OCI-LY3 (cell line): Measurements from ENCODE around the gene ACOX3.

Experiments used
- H2AFZ ChIP-seq: fragments of 200-600, 300-600 bp; shearing (Covaris generic); 2 replicates; pipeline ENCODE4 v1.6.0; 2014; ENCODE audit warnings: antibody characterized with exemption, low read depth, low read length
- H3K27ac ChIP-seq: fragments of 200-600, 300-600 bp; sonication (generic); 2 replicates; pipeline ENCODE4 v1.5.1; 2014; ENCODE audit warnings: mild to moderate bottlenecking, low read length, moderate library complexity, mixed read lengths
- H3K27me3 ChIP-seq: fragments of 200-600, 300-600 bp; sonication (generic); 2 replicates; pipeline ENCODE4 v1.6.1; 2014; ENCODE audit warnings: low read depth, low read length, mixed read lengths
- H3K36me3 ChIP-seq: fragments of 200-600, 300-600 bp; sonication (generic); replicated peaks from 2 replicates; pipeline ENCODE3; 2014; ENCODE audit warnings: low read depth, low read length, mixed read lengths
- H3K4me1 ChIP-seq: fragments of 300-600, 200-600 bp; sonication (generic); 2 replicates; pipeline ENCODE4 v1.6.1; 2014; ENCODE audit warnings: low read length, mixed read lengths
- H3K4me2 ChIP-seq: fragments of 200-600, 300-600 bp; sonication (generic); 2 replicates; pipeline ENCODE4 v1.6.1; 2014; ENCODE audit warnings: low read length, mixed read lengths
- H3K4me3 ChIP-seq: fragments of 300-600, 200-600 bp; sonication (generic); 2 replicates; pipeline ENCODE4 v1.5.1; 2014; ENCODE audit warnings: antibody characterized with exemption, mild to moderate bottlenecking, low read length, moderate library complexity
- H3K79me2 ChIP-seq: fragments of 300-600, 200-600 bp; shearing (Covaris generic); 2 replicates; pipeline ENCODE4 v1.6.1; 2014; ENCODE audit warnings: mild to moderate bottlenecking, low read length, mixed read lengths
- H3K9ac ChIP-seq: fragments of 300-600, 200-600 bp; shearing (Covaris generic); 2 replicates; pipeline ENCODE4 v1.6.0; 2014; ENCODE audit warnings: mild to moderate bottlenecking, low read length, moderate library complexity
- H3K9me3 ChIP-seq: fragments of 200-600, 300-600 bp; shearing (Covaris generic); 2 replicates; pipeline ENCODE4 v1.6.1; 2014; ENCODE audit warnings: low read length, mixed read lengths; ENCODE audit not compliant: insufficient read depth
- H4K20me1 ChIP-seq: fragments of 200-600, 300-600 bp; sonication (generic); 2 replicates; pipeline ENCODE4 v1.6.1; 2016; ENCODE audit warnings: low read length, mixed read lengths; ENCODE audit not compliant: insufficient read depth
- EZH2phosphoT487 ChIP-seq: fragments of 200-600 bp; shearing (Covaris generic); IDR thresholded peaks from 2 replicates; pipeline ENCODE4 v1.6.1; 2018; ENCODE audit warnings: antibody characterized with exemption, mixed run types, low read depth
- TF ChIP-seq, protein P1 (sequence below): fragments of 200-600, 300-600 bp; sonication (generic); IDR thresholded peaks from 2 replicates; pipeline ENCODE4 v1.5.1; 2014; ENCODE audit warnings: antibody characterized with exemption, low read length, low read depth

Gene ACOX3

DNA sequence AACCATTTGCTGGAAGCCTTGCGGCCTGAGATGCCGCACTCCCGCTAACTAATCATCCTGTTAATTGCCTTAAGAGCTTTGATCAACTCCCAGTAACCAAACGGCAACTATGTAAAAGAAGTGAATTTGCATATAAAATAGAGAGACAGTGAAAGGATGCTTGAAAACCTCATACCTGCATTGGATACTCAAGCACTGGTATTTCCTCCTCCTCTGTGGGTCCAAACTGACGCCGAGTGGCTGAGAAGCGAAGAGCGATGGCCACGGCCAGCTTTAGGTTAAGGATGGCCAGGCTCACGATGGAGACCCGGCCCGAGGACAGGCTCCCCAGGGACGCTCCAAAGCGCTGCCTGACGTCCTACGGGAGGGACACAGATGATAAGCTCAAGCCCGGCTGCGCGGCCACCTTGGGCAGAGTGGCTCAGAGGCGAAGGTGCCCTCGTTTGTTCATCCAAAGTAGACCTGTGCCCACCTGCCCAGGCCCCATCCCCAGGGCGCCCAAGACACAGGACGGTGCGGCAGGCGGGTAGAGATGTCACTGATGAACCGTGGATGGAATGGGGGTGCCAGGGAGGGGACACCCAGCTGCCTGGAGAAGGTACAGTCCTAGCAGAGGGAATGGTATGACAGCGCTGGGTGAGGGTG is 43.6 kb downstream of the ACOX3 start:
- Histone ChIP-seq H3K27ac (no peak overlapping the region), H3K9me3 (no peaks in the 10 kb centered on the region), H3K4me3 (no peak overlapping the region), H3K9ac (no peak overlapping the region), H3K27me3 (no peaks in the 10 kb centered on the region), H2AFZ (no peak overlapping the region), H3K79me2 (no peaks in the 10 kb centered on the region), H3K4me1 (peaks cover 10% of the 10 kb centered on the region), H3K4me2 (no peak overlapping the region), H3K36me3 (peaks cover 13% of the 10 kb centered on the region), H4K20me1 (no peaks in the 10 kb centered on the region)
- no peak for TF ChIP-seq EZH2phosphoT487
- TF ChIP-seq, protein P1, sequence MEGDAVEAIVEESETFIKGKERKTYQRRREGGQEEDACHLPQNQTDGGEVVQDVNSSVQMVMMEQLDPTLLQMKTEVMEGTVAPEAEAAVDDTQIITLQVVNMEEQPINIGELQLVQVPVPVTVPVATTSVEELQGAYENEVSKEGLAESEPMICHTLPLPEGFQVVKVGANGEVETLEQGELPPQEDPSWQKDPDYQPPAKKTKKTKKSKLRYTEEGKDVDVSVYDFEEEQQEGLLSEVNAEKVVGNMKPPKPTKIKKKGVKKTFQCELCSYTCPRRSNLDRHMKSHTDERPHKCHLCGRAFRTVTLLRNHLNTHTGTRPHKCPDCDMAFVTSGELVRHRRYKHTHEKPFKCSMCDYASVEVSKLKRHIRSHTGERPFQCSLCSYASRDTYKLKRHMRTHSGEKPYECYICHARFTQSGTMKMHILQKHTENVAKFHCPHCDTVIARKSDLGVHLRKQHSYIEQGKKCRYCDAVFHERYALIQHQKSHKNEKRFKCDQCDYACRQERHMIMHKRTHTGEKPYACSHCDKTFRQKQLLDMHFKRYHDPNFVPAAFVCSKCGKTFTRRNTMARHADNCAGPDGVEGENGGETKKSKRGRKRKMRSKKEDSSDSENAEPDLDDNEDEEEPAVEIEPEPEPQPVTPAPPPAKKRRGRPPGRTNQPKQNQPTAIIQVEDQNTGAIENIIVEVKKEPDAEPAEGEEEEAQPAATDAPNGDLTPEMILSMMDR: no peak

DNA sequence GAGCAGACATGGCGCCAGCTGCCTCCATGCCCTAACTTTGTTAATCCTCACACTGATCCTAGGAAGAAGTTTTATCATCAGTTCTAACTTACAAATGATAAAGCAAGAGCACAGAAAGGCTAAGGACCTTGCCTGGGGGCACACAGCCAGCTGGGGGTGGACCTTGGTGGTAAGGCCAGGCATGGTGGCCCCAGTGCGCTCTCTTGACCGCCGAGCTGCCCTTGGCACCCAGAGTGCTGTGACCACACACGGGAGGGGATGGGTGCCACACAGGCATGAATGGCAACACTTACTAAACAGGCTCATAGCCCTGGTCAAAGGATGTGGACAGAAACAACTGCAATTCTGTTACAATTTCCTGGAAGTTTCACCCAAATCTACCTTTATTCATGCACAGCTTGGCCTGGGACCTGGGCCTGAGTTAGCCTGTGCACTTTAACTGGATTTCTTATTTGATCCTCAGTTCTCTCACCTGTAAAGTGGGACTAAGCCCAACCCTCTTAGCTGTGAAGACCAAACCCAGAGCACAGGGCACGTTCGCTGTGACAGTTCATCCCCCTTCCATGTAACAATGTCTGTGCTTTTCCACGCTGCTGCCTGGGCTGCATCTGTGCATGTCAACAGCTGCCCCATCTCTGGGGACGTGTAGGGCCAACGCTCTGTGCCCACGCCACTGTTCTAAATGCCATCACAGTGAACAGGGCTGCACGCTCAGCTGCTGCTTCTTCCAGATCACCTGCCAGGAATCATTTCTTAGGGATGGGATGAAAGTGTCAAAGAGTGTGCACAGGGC is 44.8 kb downstream of the ACOX3 start:
- Histone ChIP-seq H3K9me3 (no peaks in the 10 kb centered on the region), H3K4me2 (no peak overlapping the region), H4K20me1 (no peaks in the 10 kb centered on the region), H3K27ac (no peak overlapping the region), H3K27me3 (no peaks in the 10 kb centered on the region), H3K9ac (no peak overlapping the region), H3K36me3 (peaks cover 18% of the 10 kb centered on the region), H3K4me3 (no peak overlapping the region), H3K4me1 (peaks cover 21% of the 10 kb centered on the region), H3K79me2 (no peaks in the 10 kb centered on the region), H2AFZ (no peak overlapping the region)
- no peak for TF ChIP-seq EZH2phosphoT487
- TF ChIP-seq, protein P1: no peak

DNA sequence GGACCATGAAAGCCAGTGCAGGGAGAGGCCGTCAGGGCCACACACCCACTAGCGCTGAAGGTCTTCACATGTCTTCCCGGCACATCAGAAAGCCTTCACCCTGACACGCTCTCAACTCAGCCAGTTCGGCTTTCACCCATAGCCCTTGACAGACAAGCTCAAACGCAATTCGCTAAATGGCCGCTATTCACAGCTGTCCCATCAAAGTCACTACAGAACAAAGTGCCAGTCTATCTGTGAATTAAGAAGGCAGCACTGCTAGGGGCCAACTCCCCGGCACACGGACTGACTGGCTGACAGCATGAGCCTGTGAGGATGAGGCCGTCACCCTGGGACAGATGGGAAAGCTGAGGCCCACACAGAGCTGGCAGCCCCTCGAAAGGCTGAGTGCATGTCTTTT is 45.7 kb downstream of the ACOX3 start:
- Histone ChIP-seq H3K27ac (no peak overlapping the region), H3K36me3 (peaks cover 23% of the 10 kb centered on the region), H3K27me3 (no peaks in the 10 kb centered on the region), H3K79me2 (no peaks in the 10 kb centered on the region), H2AFZ (no peak overlapping the region), H3K9ac (no peak overlapping the region), H3K4me3 (no peak overlapping the region), H3K4me2 (no peak overlapping the region), H3K9me3 (no peaks in the 10 kb centered on the region), H4K20me1 (no peaks in the 10 kb centered on the region), H3K4me1 (peaks cover 24% of the 10 kb centered on the region)
- TF ChIP-seq, protein P1: no peak
- TF ChIP-seq EZH2phosphoT487: no peak

DNA sequence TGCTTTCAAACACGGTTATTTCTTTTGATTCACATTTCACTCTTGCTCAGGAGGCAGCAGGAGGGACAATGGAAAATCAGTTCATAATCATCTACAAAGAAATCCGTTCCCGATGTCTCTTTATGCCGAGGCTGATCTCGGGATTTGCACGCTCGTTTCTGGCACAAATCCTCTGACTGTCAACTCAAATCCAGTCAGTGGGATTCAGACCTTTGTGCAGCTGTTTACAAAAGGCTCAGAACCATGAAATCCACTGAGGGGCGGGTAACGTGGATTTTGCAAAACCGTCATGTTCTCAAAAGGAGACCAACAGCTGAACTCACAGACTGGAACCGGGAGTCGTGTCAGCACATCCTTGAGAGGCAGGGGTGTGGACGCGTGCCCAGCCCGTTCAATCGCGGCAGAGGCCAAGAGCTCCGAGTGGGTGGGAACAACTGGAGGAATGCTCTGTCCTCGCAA is 46.4 kb downstream of the ACOX3 start:
- H2AFZ ChIP-seq: no peak overlapping the region
- H3K4me3 ChIP-seq: no peak overlapping the region
- peaks cover 24% of the 10 kb centered on the region for H3K4me1 ChIP-seq
- no peak overlapping the region for H3K9ac ChIP-seq
- TF ChIP-seq, protein P1: no peak
- TF ChIP-seq EZH2phosphoT487: no peak
- no peak overlapping the region for H3K27ac ChIP-seq
- H3K9me3 ChIP-seq: no peaks in the 10 kb centered on the region
- H3K36me3 ChIP-seq: peaks cover 26% of the 10 kb centered on the region
- no peak overlapping the region for H3K4me2 ChIP-seq
- H4K20me1 ChIP-seq: no peaks in the 10 kb centered on the region
- H3K27me3 ChIP-seq: no peaks in the 10 kb centered on the region
- H3K79me2 ChIP-seq: no peaks in the 10 kb centered on the region
